Measurements from ENCODE around the gene PRRT1B.

PRRT1B gene

GRCh38 chr9:131516100-131516499 lies 29.2 kb upstream of the PRRT1B start:
- TF ChIP-seq CTCF (IDR thresholded peaks at IDR 0.05; ENCODE audit: low read depth, low read length) = no peak
- H3K4me3 ChIP-seq (replicated peaks in 1 of 2; ENCODE audit: low read depth in 2 of 2, low read length in 2 of 2) = no peak overlapping the region
- DNase-seq (ENCODE audit: low read depth in 2 of 2) = no peak

- no peak for DNase-seq (ENCODE audit: low read depth in 2 of 2)
- no peak overlapping the region for H3K4me3 ChIP-seq (replicated peaks in 1 of 2; ENCODE audit: low read depth in 2 of 2, low read length in 2 of 2)
- TF ChIP-seq CTCF (IDR thresholded peaks at IDR 0.05; ENCODE audit: low read depth, low read length) = no peak
Observed at GRCh38 chr9:131516930-131517329, 28.4 kb upstream of the PRRT1B start.

- no peak for TF ChIP-seq CTCF (IDR thresholded peaks at IDR 0.05; ENCODE audit: low read depth, low read length)
- DNase-seq (ENCODE audit: low read depth in 2 of 2) = no peak
- H3K4me3 ChIP-seq (replicated peaks in 1 of 2; ENCODE audit: low read depth in 2 of 2, low read length in 2 of 2) = no peak overlapping the region
Observed at GRCh38 chr9:131517761-131518190, 27.5 kb upstream of the PRRT1B start.

- no peak overlapping the region for H3K4me3 ChIP-seq (replicated peaks in 1 of 2; ENCODE audit: low read depth in 2 of 2, low read length in 2 of 2)
- no peak for DNase-seq (ENCODE audit: low read depth in 2 of 2)
- TF ChIP-seq CTCF (IDR thresholded peaks at IDR 0.05; ENCODE audit: low read depth, low read length) = no peak
Observed at GRCh38 chr9:131518553-131518952, 26.8 kb upstream of the PRRT1B start.

GRCh38 chr9:131520503-131520902 lies 24.8 kb upstream of the PRRT1B start:
- no peak for DNase-seq (ENCODE audit: low read depth in 2 of 2)
- TF ChIP-seq CTCF (IDR thresholded peaks at IDR 0.05; ENCODE audit: low read depth, low read length) = no peak
- no peak overlapping the region for H3K4me3 ChIP-seq (replicated peaks in 1 of 2; ENCODE audit: low read depth in 2 of 2, low read length in 2 of 2)

GRCh38 chr9:131521203-131521602 lies 24.1 kb upstream of the PRRT1B start:
- TF ChIP-seq CTCF (IDR thresholded peaks at IDR 0.05; ENCODE audit: low read depth, low read length) = no peak
- DNase-seq (ENCODE audit: low read depth in 2 of 2) = no peak
- no peak overlapping the region for H3K4me3 ChIP-seq (replicated peaks in 1 of 2; ENCODE audit: low read depth in 2 of 2, low read length in 2 of 2)

GRCh38 chr9:131521822-131522221 lies 23.5 kb upstream of the PRRT1B start:
- no peak overlapping the region for H3K4me3 ChIP-seq (replicated peaks in 1 of 2; ENCODE audit: low read depth in 2 of 2, low read length in 2 of 2)
- DNase-seq (ENCODE audit: low read depth in 2 of 2) = no peak
- TF ChIP-seq CTCF (IDR thresholded peaks at IDR 0.05; ENCODE audit: low read depth, low read length) = no peak

Measured in cardiac fibroblast (primary cell).